A549 treated with CpdA at 1 μM for 4 hours (cell line): ENCODE measurements around the gene CCDC149. TPM values are rescaled to one million over a fixed set of nuclear protein-coding genes. Genes with fewer than 3 reads are reported as not detected.

ENCODE experiments used
- total RNA-seq: library from RNA; stranded (reverse); fragments of 200-300 nt; extraction: Qiagen RNA extraction; gene quantifications from 5 replicates; pipeline ENCODE4 v1.2.3, GENCODE V29; 2022; ENCODE audit warnings: low read depth

CCDC149 gene
- total RNA-seq: 1.8 to 2.6 TPM (median 2.2 TPM) in 5 replicates

GRCh38 chr4:24912252-24913118, at the start of gene CCDC149:
TSS of gene CCDC149 (minus strand) at chr4:24913042. CDS start at chr4:24912864, 178 bp downstream.

DNA sequence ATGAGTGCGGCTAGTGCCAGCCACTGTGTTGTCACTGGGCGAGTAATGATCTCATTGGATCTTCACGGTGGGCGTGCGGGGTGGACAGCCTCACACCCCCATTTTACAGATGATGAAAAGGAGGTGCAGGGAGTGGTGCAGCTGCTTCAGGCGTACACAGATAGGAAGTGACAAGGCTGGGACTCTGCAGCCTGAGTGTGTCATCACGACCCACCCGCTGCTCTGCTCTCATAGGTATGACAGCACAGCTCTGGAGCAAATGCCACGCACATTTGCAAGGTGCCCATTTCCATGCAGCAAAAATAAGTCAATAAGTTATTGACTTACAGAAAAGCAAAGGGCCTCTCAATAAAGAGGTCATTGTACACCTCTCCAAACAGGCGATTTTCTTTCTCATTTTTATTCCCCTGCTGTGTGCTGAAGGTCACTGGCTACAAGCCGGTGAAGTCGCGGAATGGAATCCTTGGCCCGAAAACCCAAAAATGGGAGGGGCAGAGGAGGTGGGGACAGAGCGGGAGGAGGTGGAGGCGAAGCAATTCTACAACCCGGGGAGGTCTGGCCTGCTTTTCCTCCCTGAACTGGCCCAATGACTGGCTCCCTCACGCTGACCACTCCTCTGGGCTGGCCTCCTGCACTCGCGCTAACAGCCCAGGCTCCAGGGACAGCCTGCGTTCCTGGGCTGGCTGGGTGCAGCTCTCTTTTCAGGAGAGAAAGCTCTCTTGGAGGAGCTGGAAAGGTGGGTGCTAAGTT, 117.8 kb downstream of the CCDC149 start, which contains the start of gene SOD3:
TSS of gene SOD3 (plus strand) at position 658 of the 750 bp plus-strand sequence. CDS start 3,949 bp downstream, outside the sequence.

Other genes with a start within 250 kb of the CCDC149 start
- not detected in 5 replicates for gene SOD3, start 117.5 kb downstream of the CCDC149 start, total RNA-seq
- 0.09 to 0.32 TPM (median 0.20 TPM) in 5 replicates for gene LGI2, start 117.9 kb upstream of the CCDC149 start, total RNA-seq
- gene SEPSECS, start 247.4 kb upstream of the CCDC149 start, total RNA-seq: 2.2 to 3.0 TPM (median 2.2 TPM) in 5 replicates